SK-N-SH (cell line): Measurements from ENCODE around the gene SBF2. TPM values are rescaled to one million over a fixed set of nuclear protein-coding genes. Genes with fewer than 3 reads are reported as not detected.
A peak's percentile ranks its signal among the peaks of the same experiment; 100 is the strongest.

Experiments
- CTCF ChIA-PET: fragments of 300-600, 350-600 bp; formaldehyde crosslinking; extraction: SDS; loops from one replicate; lab custom pipeline; 2021; lab: Yijun Ruan, JAX
- POLR2A ChIA-PET: fragments of 350-600 bp; sonication (Branson Sonifier 250); formaldehyde crosslinking; extraction: SDS; loops from one replicate; lab custom pipeline; 2020; ENCODE audit warnings: antibody characterized with exemption, inconsistent platforms; lab: Yijun Ruan, JAX
- DNase-seq: peaks from one replicate; pipeline ENCODE4 v3.0.0; 2012
- H2AFZ ChIP-seq: fragments of 200-600 bp; sonication (generic); 2 replicates; pipeline ENCODE4 v1.8.1; 2016; ENCODE audit warnings: antibody characterized with exemption, mild to moderate bottlenecking, low read depth
- H3F3A ChIP-seq: fragments of 200-600 bp; sonication (generic); replicated peaks from 2 replicates; pipeline ENCODE3; 2016; ENCODE audit warnings: antibody characterized with exemption, mild to moderate bottlenecking; ENCODE audit not compliant: insufficient read depth
- H3K27ac ChIP-seq, 2 experiments: fragments of 200-500 bp in 1 of 2; fragments of 200-600 bp in 1 of 2; sonication (Bioruptor generic) in 1 of 2; sonication (generic), shearing (Covaris generic) in 1 of 2; 2 replicates each; pipeline versions ENCODE4 v1.5.1 to v1.6.1; 2014 to 2016; ENCODE audit warnings: low read depth in 2 of 2, inconsistent platforms in 1 of 2, low read length in 1 of 2, mild to moderate bottlenecking in 1 of 2, mixed read lengths in 1 of 2
- H3K27me3 ChIP-seq: fragments of 200-600 bp; sonication (generic), shearing (Covaris generic); 2 replicates; pipeline ENCODE4 v1.6.1; 2016; ENCODE audit warnings: mixed run types; ENCODE audit not compliant: insufficient read depth
- H3K36me3 ChIP-seq, 2 experiments: fragments of 200-500 bp in 1 of 2; fragments of 200-600 bp in 1 of 2; sonication (Bioruptor generic) in 1 of 2; sonication (generic) in 1 of 2; replicated peaks in 1 of 2; 2 replicates each; pipeline versions ENCODE3 to v1.5.1; 2014 to 2016; ENCODE audit warnings: low read length in 1 of 2, mild to moderate bottlenecking in 1 of 2; ENCODE audit not compliant: insufficient read depth in 2 of 2, control insufficient read depth in 1 of 2
- H3K4me1 ChIP-seq, 2 experiments: fragments of 200-500 bp in 1 of 2; fragments of 200-600 bp in 1 of 2; sonication (Bioruptor generic) in 1 of 2; sonication (generic), shearing (Covaris generic) in 1 of 2; 2 replicates each; pipeline versions ENCODE4 v1.5.1 to v1.6.1; 2014 to 2016; ENCODE audit warnings: low read depth in 1 of 2, low read length in 1 of 2, mixed run types in 1 of 2; ENCODE audit not compliant: insufficient read depth in 2 of 2, control insufficient read depth in 1 of 2
- H3K4me2 ChIP-seq: fragments of 200-600 bp; sonication (generic), shearing (Covaris generic); 2 replicates; pipeline ENCODE4 v1.6.1; 2017; ENCODE audit warnings: mixed run types
- H3K4me3 ChIP-seq, 2 experiments: fragments of 200-500 bp in 1 of 2; fragments of 200-600 bp in 1 of 2; sonication (Bioruptor generic) in 1 of 2; sonication (generic), shearing (Covaris generic) in 1 of 2; 2 replicates each; pipeline versions ENCODE4 v1.5.1 to v1.8.1; 2014 to 2016; ENCODE audit warnings: low read depth in 2 of 2, inconsistent platforms in 1 of 2, low read length in 1 of 2, mild to moderate bottlenecking in 1 of 2, mixed read lengths in 1 of 2, moderate library complexity in 1 of 2
- H3K79me2 ChIP-seq: fragments of 200-600 bp; sonication (generic); 2 replicates; pipeline ENCODE4 v1.8.1; 2017; ENCODE audit warnings: mild to moderate bottlenecking; ENCODE audit not compliant: insufficient read depth
- H3K9ac ChIP-seq: fragments of 200-600 bp; sonication (generic); 2 replicates; pipeline ENCODE4 v1.6.1; 2017; ENCODE audit warnings: mixed run types
- H3K9me2 ChIP-seq: fragments of 200-600 bp; sonication (generic); 2 replicates; pipeline ENCODE4 v1.6.1; 2017; ENCODE audit warnings: mixed run types
- H3K9me3 ChIP-seq: fragments of 200-600 bp; sonication (generic); 2 replicates; pipeline ENCODE4 v1.6.1; 2017; ENCODE audit warnings: mixed run types, mild to moderate bottlenecking, moderate library complexity
- H4K20me1 ChIP-seq: fragments of 200-600 bp; sonication (generic); 2 replicates; pipeline ENCODE4 v1.6.1; 2017; ENCODE audit warnings: mild to moderate bottlenecking, mixed run types; ENCODE audit not compliant: insufficient read depth
- EP300 ChIP-seq, 2 experiments: IDR thresholded peaks; 2 replicates each; pipeline versions ENCODE4 v1.4.0 to v1.6.1; 2012; ENCODE audit warnings: borderline replicate concordance in 1 of 2, low read depth in 1 of 2, low read length in 1 of 2
- FOSL2 ChIP-seq: IDR thresholded peaks from 2 replicates; pipeline ENCODE4 v1.4.0; 2012; ENCODE audit warnings: low read depth, mild to moderate bottlenecking, moderate library complexity, borderline replicate concordance
- FOXJ3 ChIP-seq: sonication (generic); formaldehyde crosslinking; IDR thresholded peaks from 2 replicates; pipeline ENCODE4 v1.5.1; 2020; ENCODE audit warnings: mild to moderate bottlenecking, missing genetic modification reagents
- FOXM1 ChIP-seq: IDR thresholded peaks from 2 replicates; pipeline ENCODE4 v1.4.0; 2012; ENCODE audit warnings: low read depth, mild to moderate bottlenecking
- IRF3 ChIP-seq: fragments of 150-350 bp; IDR thresholded peaks from 2 replicates; pipeline ENCODE4 v1.6.1; 2016; ENCODE audit warnings: mild to moderate bottlenecking, low read depth, low read length
- MXI1 ChIP-seq: IDR thresholded peaks from 2 replicates; pipeline ENCODE4 v1.6.1; 2012; ENCODE audit warnings: mild to moderate bottlenecking, low read depth, low read length, improper control_type of control experiment
- NFIC ChIP-seq: IDR thresholded peaks from 2 replicates; pipeline ENCODE4 v1.4.0; 2012; ENCODE audit warnings: borderline replicate concordance
- NRF1 ChIP-seq: IDR thresholded peaks from 2 replicates; pipeline ENCODE4 v1.6.1; 2012; ENCODE audit warnings: low read depth, mild to moderate bottlenecking, low read length
- PBX3 ChIP-seq: IDR thresholded peaks from 2 replicates; pipeline ENCODE4; 2012
- POLR2AphosphoS5 ChIP-seq: IDR thresholded peaks from 2 replicates; pipeline ENCODE4 v1.6.1; 2012; ENCODE audit warnings: low read depth, low read length
- RCOR1 ChIP-seq: fragments of 150-350 bp; IDR thresholded peaks from 2 replicates; pipeline ENCODE4 v1.6.1; 2017; ENCODE audit warnings: antibody characterized with exemption, low read length
- SMC3 ChIP-seq: IDR thresholded peaks from 2 replicates; pipeline ENCODE4 v1.6.1; 2012; ENCODE audit warnings: low read depth, low read length, improper control_type of control experiment
- TCF12 ChIP-seq: IDR thresholded peaks from 2 replicates; pipeline ENCODE4 v1.4.0; 2012
- TEAD4 ChIP-seq: IDR thresholded peaks from 2 replicates; pipeline ENCODE4 v1.4.0; 2012; ENCODE audit warnings: mild to moderate bottlenecking, borderline replicate concordance; ENCODE audit not compliant: insufficient read depth
- YY1 ChIP-seq: IDR thresholded peaks from 2 replicates; pipeline ENCODE4 v1.4.0; 2012; ENCODE audit warnings: low read depth, mild to moderate bottlenecking
- WGBS: methylation state at CpG from one replicate; pipeline ENCODE4 v1.1.6; 2017; ENCODE audit warnings: low lambda C conversion rate; 5-methylcytosine and 5-hydroxymethylcytosine counted together
- polyA plus RNA-seq, 3 experiments: library from polyadenylated mRNA; depleted of rRNA; stranded (reverse); fragments of >200 nt; gene quantifications; 2 replicates each; pipeline ENCODE4 v1.2.3, GENCODE V29; 2012

The SBF2 gene
- polyA plus RNA-seq, 1 of the 3 experiments (the other 2 are of a cell fraction): 23.0 TPM

GRCh38 chr11:9823439-9823838, 470.6 kb downstream of the SBF2 start (continued):
- TF ChIP-seq SMC3 (no peak), TCF12 (no peak), YY1 (no peak), TEAD4 (no peak), MXI1 (no peak), RCOR1 (no peak)
- TF ChIP-seq, all 33 proteins: peak for 0

- CTCF ChIA-PET: interaction anchor here (1.0 kb wide), 1 partner anchor 63 kb away, joined by 4 read pairs; no protein-coding TSS in a partner anchor
- peaks cover 0 to 1% of the 10 kb centered on the region in 2 experiments for H3K36me3 ChIP-seq
- H2AFZ ChIP-seq: no peak overlapping the region
- H3K27ac ChIP-seq: peak overlapping the region; percentile 29 to 63; a peak in 2 of 4 replicates
- peaks cover 0 to 8% of the 10 kb centered on the region in 2 experiments for H3K4me1 ChIP-seq
- POLR2A ChIA-PET: no interaction called here
- peak; percentile 46 for DNase-seq
- no peaks in the 10 kb centered on the region for H3K9me2 ChIP-seq
- WGBS: 50% methylated on average over 7 of the region's 7 CpGs
- peak; percentile 88 for TF ChIP-seq TCF12
- TF ChIP-seq NFIC: peak; percentile 27; the same call in 1 of the 2 replicates
- TF ChIP-seq POLR2AphosphoS5: peak; percentile 37; the same call in 1 of the 2 replicates
- peak; percentile 33; the same call in 1 of the 2 replicates for TF ChIP-seq PBX3
- TF ChIP-seq FOXJ3: no peak
- no peak for TF ChIP-seq NRF1
- H3K4me2 ChIP-seq: 0 out of 2 replicates have a peak overlapping the region, but pooled peaks have one; percentile 19
- peaks cover 14% of the 10 kb centered on the region for H3F3A ChIP-seq
- H4K20me1 ChIP-seq: no peaks in the 10 kb centered on the region
- H3K9me3 ChIP-seq: no peaks in the 10 kb centered on the region
- no peak overlapping the region for H3K9ac ChIP-seq
- H3K27me3 ChIP-seq: no peaks in the 10 kb centered on the region
- H3K4me3 ChIP-seq: no peak overlapping the region
- H3K79me2 ChIP-seq: no peaks in the 10 kb centered on the region
Observed at GRCh38 chr11:9821008-9821752, 472.8 kb downstream of the SBF2 start.

- DNase-seq: no peak
- Histone ChIP-seq H3K4me3 (no peak overlapping the region), H3K27ac (no peak overlapping the region; a peak in 1 of 4 replicates), H2AFZ (no peak overlapping the region), H3K9ac (no peak overlapping the region), H3K79me2 (no peaks in the 10 kb centered on the region), H3K4me1 (peaks cover 0 to 8% of the 10 kb centered on the region in 2 experiments)
- CTCF ChIA-PET: interaction anchor here (0.9 to 1.6 kb wide), 2 partner anchors 24 to 62 kb away, joined by 3 to 4 read pairs; no protein-coding TSS in a partner anchor
- WGBS: 29% methylated on average over 1 of the region's 1 CpG
- TF ChIP-seq MXI1: no peak
- no peak for TF ChIP-seq PBX3
- no peak for TF ChIP-seq EP300 (IDR thresholded peaks at IDR 0.05; ENCODE audit: borderline replicate concordance in 1 of 2, low read depth in 1 of 2, low read length in 1 of 2)
- TF ChIP-seq YY1: no peak
- TF ChIP-seq FOSL2: no peak
- no peak for TF ChIP-seq NRF1
- TF ChIP-seq IRF3: no peak
- no peak for TF ChIP-seq FOXM1
- TF ChIP-seq POLR2AphosphoS5: no peak
- TF ChIP-seq, all 33 proteins: peak for 0
- Histone ChIP-seq H3F3A (peaks cover 21% of the 10 kb centered on the region), H4K20me1 (no peaks in the 10 kb centered on the region), H3K9me2 (no peaks in the 10 kb centered on the region), H3K4me2 (no peak overlapping the region), H3K9me3 (no peaks in the 10 kb centered on the region), H3K27me3 (no peaks in the 10 kb centered on the region), H3K36me3 (peaks cover 0 to 4% of the 10 kb centered on the region in 2 experiments)
- POLR2A ChIA-PET: no interaction called here
Observed at GRCh38 chr11:9820260-9820659, 473.8 kb downstream of the SBF2 start.
